HG02571 (cell line): ENCODE measurements around the gene RPL10A.

Experiments used
- ATAC-seq: cut with Tn5 transposase; IDR thresholded peaks from one replicate; pipeline ENCODE4 v1.9.1; 2021; ENCODE audit warnings: mild to moderate bottlenecking, moderate library complexity; ENCODE audit not compliant: unreplicated experiment

Gene RPL10A

GRCh38 chr6:35474131-35474941, 6.1 kb downstream of the RPL10A start:
- no peak for ATAC-seq

- ATAC-seq: no peak
These were observed 6.9 kb downstream of the RPL10A start for GRCh38 chr6:35474942-35475570.

GRCh38 chr6:35475573-35475972, 7.4 kb downstream of the RPL10A start:
- no peak for ATAC-seq

- ATAC-seq: no peak
These were observed 7.8 kb downstream of the RPL10A start for GRCh38 chr6:35476004-35476403.

- ATAC-seq: no peak
These were observed 8.8 kb downstream of the RPL10A start for GRCh38 chr6:35477028-35477427.

- no peak for ATAC-seq
These were observed 9.5 kb downstream of the RPL10A start for GRCh38 chr6:35477551-35478179.

- ATAC-seq: no peak
These were observed 10.1 kb downstream of the RPL10A start for GRCh38 chr6:35478259-35478658.

GRCh38 chr6:35480176-35480575, 12.0 kb downstream of the RPL10A start:
- ATAC-seq: no peak

- no peak for ATAC-seq
These were observed 13.0 kb downstream of the RPL10A start for GRCh38 chr6:35481226-35481625.

- no peak for ATAC-seq
These were observed 14.9 kb downstream of the RPL10A start for GRCh38 chr6:35483062-35483461.

GRCh38 chr6:35483490-35483889, 15.3 kb downstream of the RPL10A start:
- no peak for ATAC-seq

- ATAC-seq: no peak
These were observed 15.9 kb downstream of the RPL10A start for GRCh38 chr6:35483893-35484645.

- ATAC-seq: no peak
These were observed 16.8 kb downstream of the RPL10A start for GRCh38 chr6:35484921-35485392.

GRCh38 chr6:35485402-35485877, 17.2 kb downstream of the RPL10A start:
- ATAC-seq: no peak

- ATAC-seq: no peak
These were observed 18.1 kb downstream of the RPL10A start for GRCh38 chr6:35486005-35486925.

GRCh38 chr6:35487658-35488516, 19.7 kb downstream of the RPL10A start:
- ATAC-seq: no peak

GRCh38 chr6:35488517-35488862, 20.3 kb downstream of the RPL10A start:
- no peak for ATAC-seq

GRCh38 chr6:35489066-35489465, 20.9 kb downstream of the RPL10A start:
- no peak for ATAC-seq
